Peyer's patch (tissue), 4 donors: ENCODE data around the gene PLCD4.

Experiments used
- POLR2A ChIP-seq, 2 donors: fragments of 450-650 bp; IDR thresholded peaks; one replicate each; pipeline ENCODE4 v1.5.1; 2017; ENCODE audit warnings: antibody characterized with exemption in 2 of 2, mild to moderate bottlenecking in 2 of 2, moderate library complexity in 2 of 2
- TF ChIP-seq, protein P1 (sequence below), 6 experiments: fragments of 450-650 bp in 4 of 6; fragments of 200-600 bp in 2 of 6; sonication (generic) in 1 of 6; IDR thresholded peaks; one replicate each; pipeline ENCODE4 v1.5.1; 2017 to 2019; ENCODE audit warnings: antibody characterized with exemption in 6 of 6, mild to moderate bottlenecking in 3 of 6, moderate library complexity in 1 of 6

DNA sequence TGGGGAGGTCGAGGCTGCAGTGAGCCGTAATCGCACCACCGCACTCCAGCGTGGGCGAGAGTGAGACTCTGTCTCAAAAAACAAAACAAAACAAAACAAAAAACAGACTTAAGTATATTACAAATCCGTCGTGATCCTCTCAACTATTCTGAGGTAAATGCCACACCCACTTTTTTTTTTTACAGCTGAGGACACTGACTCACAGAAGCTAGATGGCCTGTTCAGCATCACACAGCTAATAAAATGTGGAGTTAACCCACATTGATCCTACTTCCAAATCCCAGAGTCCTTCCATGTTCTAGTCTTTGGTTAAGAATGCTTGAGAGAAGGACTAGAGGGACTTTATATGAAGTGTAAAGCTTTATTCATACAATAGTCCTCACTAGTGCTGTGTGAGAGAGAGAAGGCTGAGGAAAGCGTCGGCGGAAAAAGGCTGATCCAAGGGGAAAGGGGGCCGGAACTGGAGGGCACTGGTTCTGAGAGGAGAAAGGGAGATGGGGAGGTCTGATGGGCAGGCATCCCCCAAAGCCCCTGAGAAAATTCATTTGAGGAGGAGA is 63.5 kb downstream of the PLCD4 start:
- no peak for TF ChIP-seq POLR2A (IDR thresholded peaks at IDR 0.05)
- TF ChIP-seq, protein P1, sequence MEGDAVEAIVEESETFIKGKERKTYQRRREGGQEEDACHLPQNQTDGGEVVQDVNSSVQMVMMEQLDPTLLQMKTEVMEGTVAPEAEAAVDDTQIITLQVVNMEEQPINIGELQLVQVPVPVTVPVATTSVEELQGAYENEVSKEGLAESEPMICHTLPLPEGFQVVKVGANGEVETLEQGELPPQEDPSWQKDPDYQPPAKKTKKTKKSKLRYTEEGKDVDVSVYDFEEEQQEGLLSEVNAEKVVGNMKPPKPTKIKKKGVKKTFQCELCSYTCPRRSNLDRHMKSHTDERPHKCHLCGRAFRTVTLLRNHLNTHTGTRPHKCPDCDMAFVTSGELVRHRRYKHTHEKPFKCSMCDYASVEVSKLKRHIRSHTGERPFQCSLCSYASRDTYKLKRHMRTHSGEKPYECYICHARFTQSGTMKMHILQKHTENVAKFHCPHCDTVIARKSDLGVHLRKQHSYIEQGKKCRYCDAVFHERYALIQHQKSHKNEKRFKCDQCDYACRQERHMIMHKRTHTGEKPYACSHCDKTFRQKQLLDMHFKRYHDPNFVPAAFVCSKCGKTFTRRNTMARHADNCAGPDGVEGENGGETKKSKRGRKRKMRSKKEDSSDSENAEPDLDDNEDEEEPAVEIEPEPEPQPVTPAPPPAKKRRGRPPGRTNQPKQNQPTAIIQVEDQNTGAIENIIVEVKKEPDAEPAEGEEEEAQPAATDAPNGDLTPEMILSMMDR (IDR thresholded peaks at IDR 0.05) = no peak
